Measurements from ENCODE around the gene YJEFN3. TPM values are rescaled to one million over a fixed set of nuclear protein-coding genes. Genes with fewer than 3 reads are reported as not detected.

The YJEFN3 gene
- total RNA-seq, 1 experiment from 2014 or later: 11.9 TPM

DNA sequence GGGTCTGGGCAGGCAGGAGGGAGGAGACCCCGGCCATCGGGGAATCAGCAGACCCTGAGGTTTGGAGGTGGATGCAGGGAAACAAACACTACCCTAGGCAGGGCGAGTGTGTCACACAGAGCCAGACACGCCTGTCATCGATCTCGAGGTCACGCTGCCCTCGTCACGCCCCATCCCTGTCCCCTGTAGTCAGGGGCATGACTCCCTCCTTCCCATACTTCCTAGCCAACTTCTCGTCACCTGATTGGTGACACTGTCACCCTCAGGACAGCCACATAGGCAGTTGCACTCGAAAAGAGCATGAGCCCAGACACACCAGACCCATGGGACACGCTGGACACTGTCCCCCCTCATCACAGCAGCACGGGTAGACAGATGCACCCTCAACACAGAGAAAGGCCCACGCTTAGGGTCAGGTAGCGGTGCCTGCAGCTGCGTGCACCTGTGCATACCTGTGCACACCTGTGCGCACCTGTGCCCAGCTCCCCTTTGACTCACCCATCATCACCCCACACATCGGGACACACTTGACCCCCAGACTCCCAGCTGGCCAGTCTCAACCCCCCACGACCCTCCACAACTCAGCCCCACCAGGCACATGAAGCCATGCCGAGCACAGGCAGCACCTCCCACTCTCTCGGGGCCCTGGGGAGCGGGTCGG is 21.2 kb downstream of the YJEFN3 start:
- Mint-ChIP-seq H3K27ac (ENCODE audit: low read depth, unreplicated experiment) (no peak overlapping the region), H3K4me3 (ENCODE audit: unreplicated experiment) (no peak overlapping the region), H3K9me3 (ENCODE audit: unreplicated experiment) (no peaks in the 10 kb centered on the region), H3K4me1 (ENCODE audit: insufficient read depth, unreplicated experiment) (peaks cover 6% of the 10 kb centered on the region), H3K27me3 (ENCODE audit: insufficient read depth, unreplicated experiment) (no peaks in the 10 kb centered on the region), H3K36me3 (ENCODE audit: insufficient read depth, unreplicated experiment) (no peaks in the 10 kb centered on the region)
- CTCF ChIA-PET: interaction anchor here (0.6 to 3.5 kb wide), 3 partner anchors 18 to 95 kb away, joined by 3 to 21 read pairs (median 8); partner anchors contain the start of gene GMIP
- no TSS peak for BruUV-seq (replicated peaks)
- intact Hi-C loops (cut with micrococcal nuclease): loop anchor here (5.0 kb wide), 2 partner anchors 77 to 92 kb away; partner anchors contain the start of genes GMIP and LPAR2
- POLR2A ChIA-PET: no interaction called here
- TF ChIP-seq, protein P1, sequence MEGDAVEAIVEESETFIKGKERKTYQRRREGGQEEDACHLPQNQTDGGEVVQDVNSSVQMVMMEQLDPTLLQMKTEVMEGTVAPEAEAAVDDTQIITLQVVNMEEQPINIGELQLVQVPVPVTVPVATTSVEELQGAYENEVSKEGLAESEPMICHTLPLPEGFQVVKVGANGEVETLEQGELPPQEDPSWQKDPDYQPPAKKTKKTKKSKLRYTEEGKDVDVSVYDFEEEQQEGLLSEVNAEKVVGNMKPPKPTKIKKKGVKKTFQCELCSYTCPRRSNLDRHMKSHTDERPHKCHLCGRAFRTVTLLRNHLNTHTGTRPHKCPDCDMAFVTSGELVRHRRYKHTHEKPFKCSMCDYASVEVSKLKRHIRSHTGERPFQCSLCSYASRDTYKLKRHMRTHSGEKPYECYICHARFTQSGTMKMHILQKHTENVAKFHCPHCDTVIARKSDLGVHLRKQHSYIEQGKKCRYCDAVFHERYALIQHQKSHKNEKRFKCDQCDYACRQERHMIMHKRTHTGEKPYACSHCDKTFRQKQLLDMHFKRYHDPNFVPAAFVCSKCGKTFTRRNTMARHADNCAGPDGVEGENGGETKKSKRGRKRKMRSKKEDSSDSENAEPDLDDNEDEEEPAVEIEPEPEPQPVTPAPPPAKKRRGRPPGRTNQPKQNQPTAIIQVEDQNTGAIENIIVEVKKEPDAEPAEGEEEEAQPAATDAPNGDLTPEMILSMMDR (IDR thresholded peaks at IDR 0.05; ENCODE audit: unreplicated experiment): no peak
- DNase-seq (ENCODE audit: unreplicated experiment): no peak

DNA sequence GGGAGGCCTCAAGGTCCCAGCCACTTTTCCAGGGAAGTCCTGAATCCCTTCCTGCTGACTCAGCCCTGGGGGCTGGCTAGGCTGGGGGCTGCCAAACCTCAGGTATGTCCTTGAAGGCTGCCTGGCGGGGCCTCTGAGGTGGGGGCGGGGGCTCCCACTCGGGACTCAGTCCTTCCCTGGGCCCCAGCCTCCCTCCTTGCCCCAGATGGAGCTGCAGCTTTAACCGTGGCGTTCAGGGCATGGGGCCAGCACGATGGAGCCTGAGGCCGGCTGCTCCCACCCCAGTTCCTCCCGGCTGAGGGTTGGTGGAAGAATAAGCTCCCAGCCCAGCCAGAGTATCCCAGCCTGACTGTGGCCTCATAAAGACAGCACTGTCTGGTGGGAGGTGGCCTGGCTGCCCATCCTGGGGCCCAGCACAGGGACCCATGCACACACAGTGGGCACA is 21.8 kb downstream of the YJEFN3 start:
- POLR2A ChIA-PET: no interaction called here
- TF ChIP-seq, protein P1 (IDR thresholded peaks at IDR 0.05; ENCODE audit: unreplicated experiment): no peak
- Mint-ChIP-seq H3K9me3 (ENCODE audit: unreplicated experiment) (no peaks in the 10 kb centered on the region), H3K4me1 (ENCODE audit: insufficient read depth, unreplicated experiment) (peaks cover 6% of the 10 kb centered on the region), H3K36me3 (ENCODE audit: insufficient read depth, unreplicated experiment) (no peaks in the 10 kb centered on the region), H3K27me3 (ENCODE audit: insufficient read depth, unreplicated experiment) (no peaks in the 10 kb centered on the region), H3K4me3 (ENCODE audit: unreplicated experiment) (no peak overlapping the region), H3K27ac (ENCODE audit: low read depth, unreplicated experiment) (no peak overlapping the region)
- no TSS peak for BruUV-seq (replicated peaks)
- DNase-seq (ENCODE audit: unreplicated experiment): no peak
- CTCF ChIA-PET: interaction anchor here (0.6 to 3.5 kb wide), 4 partner anchors 10 to 94 kb away, joined by 3 to 21 read pairs (median 3); partner anchors contain the start of gene GMIP
- intact Hi-C loops (cut with micrococcal nuclease): loop anchor here (5.0 kb wide), 2 partner anchors 77 to 92 kb away; partner anchors contain the start of genes GMIP and LPAR2

DNA sequence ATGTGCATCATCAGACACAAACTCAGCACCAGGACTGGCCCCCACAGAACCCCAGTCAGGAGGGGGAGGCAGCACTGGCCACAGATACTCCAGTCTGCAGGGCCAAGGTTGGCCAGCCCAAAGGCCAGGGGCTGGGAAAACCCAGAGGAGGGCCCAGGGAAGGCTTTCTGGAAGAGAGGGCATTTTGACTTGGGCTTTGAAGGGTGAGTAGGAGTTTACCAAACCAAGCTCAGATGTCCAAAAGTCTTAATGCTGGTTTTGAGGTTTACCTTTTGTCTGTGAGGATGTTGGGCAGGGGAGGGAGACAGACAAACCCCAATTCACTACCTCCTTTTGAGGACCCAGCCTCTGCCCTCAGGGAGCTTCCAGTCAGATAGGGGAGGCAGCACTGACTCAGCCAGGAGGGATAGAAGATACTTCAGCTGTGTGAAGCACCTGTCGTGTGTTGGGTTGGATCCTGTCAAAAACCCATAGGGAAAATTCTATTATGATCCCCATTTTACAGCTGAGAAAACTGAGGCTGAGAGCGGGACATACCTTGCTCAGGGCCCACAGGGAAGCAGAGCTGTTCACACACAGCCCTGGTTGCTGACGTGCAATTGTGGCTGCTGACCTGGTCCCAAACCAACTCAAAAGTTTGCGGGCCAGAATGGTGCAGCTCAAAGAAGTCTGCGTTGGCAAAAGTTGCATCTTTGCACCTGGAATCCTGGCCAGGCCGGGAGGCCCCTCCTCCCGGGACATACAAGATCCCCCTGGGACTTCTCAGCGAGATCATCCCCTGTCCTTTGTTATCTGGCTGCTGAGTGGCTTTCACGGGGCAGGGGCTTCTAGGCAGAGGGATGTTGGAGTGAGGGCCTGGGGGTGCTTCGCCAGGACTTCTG is 22.5 kb downstream of the YJEFN3 start:
- POLR2A ChIA-PET: interaction anchor here (1.0 kb wide), 1 partner anchor 83 kb away, joined by 3 read pairs; no protein-coding TSS in a partner anchor
- no peak overlapping the region for H3K27ac Mint-ChIP-seq (ENCODE audit: low read depth, unreplicated experiment)

More for the DNA sequence above, 22.5 kb downstream of the YJEFN3 start:
- Mint-ChIP-seq H3K4me1 (ENCODE audit: insufficient read depth, unreplicated experiment) (peaks cover 6% of the 10 kb centered on the region), H3K36me3 (ENCODE audit: insufficient read depth, unreplicated experiment) (no peaks in the 10 kb centered on the region), H3K9me3 (ENCODE audit: unreplicated experiment) (no peaks in the 10 kb centered on the region), H3K4me3 (ENCODE audit: unreplicated experiment) (no peak overlapping the region), H3K27me3 (ENCODE audit: insufficient read depth, unreplicated experiment) (no peaks in the 10 kb centered on the region)
- no TSS peak for BruUV-seq (replicated peaks)
- CTCF ChIA-PET: interaction anchor here (0.6 to 5.5 kb wide), 6 partner anchors 9 to 93 kb away, joined by 3 to 42 read pairs (median 4); partner anchors contain the start of gene GMIP
- TF ChIP-seq, protein P1 (IDR thresholded peaks at IDR 0.05; ENCODE audit: unreplicated experiment): no peak
- intact Hi-C loops (cut with micrococcal nuclease): loop anchor here (5.0 kb wide), 2 partner anchors 76 to 91 kb away; partner anchors contain the start of genes GMIP and LPAR2
- no peak for DNase-seq (ENCODE audit: unreplicated experiment)

Data from MCF 10A (cell line).